Ascending aorta (tissue), 2 donors: ENCODE results near the gene SCIN. TPM values are rescaled to one million over a fixed set of nuclear protein-coding genes. Genes with fewer than 3 reads are reported as not detected.
"Not testable (repeated sequence)": the region's sequence is repeated elsewhere in the genome, so short reads cannot be mapped to it uniquely, and the experiment has no call there.

Experiments
- DNase-seq, 2 donors: peaks; one replicate each; pipeline ENCODE4 v3.0.0-alpha.2; 2019; ENCODE audit warnings: low spot score in 2 of 2
- H3K27ac ChIP-seq, 2 donors: fragments of 200-600 bp; sonication (generic); one replicate each; pipeline ENCODE4 v1.5.1; 2016 to 2017; ENCODE audit warnings: mild to moderate bottlenecking in 1 of 2
- H3K27me3 ChIP-seq: fragments of 200-600 bp; sonication (generic); one replicate; pipeline ENCODE4 v1.5.1; 2017
- H3K36me3 ChIP-seq, 2 donors: fragments of 200-600 bp; sonication (generic); one replicate each; pipeline ENCODE4 v1.5.1; 2016
- H3K4me1 ChIP-seq, 2 donors: fragments of 200-600 bp; sonication (generic); one replicate each; pipeline ENCODE4 v1.5.1; 2016 to 2017; ENCODE audit warnings: mild to moderate bottlenecking in 1 of 2
- H3K4me3 ChIP-seq, 2 donors: fragments of 200-600 bp; sonication (generic); one replicate each; pipeline ENCODE4 v1.5.1; 2016 to 2017; ENCODE audit warnings: mild to moderate bottlenecking in 1 of 2
- H3K9me3 ChIP-seq, 2 donors: fragments of 200-600 bp; sonication (generic); one replicate each; pipeline ENCODE4 v1.5.1; 2016
- intact Hi-C: fragments of 100-400 bp; cut with DNase I; formaldehyde crosslinking; loops from one replicate; pipeline ENCODE4 v1.15.1; 2023
- total RNA-seq: library from RNA; depleted of rRNA; stranded (reverse); fragments of >200 nt; gene quantifications from one replicate; pipeline ENCODE4 v1.1.0, GENCODE V29; 2016
- TF ChIP-seq, protein P1 (sequence below), 3 experiments: fragments of 200-600 bp in 2 of 3; fragments of 450-650 bp in 1 of 3; sonication (generic) in 2 of 3; IDR thresholded peaks; one replicate each; pipeline ENCODE4 v1.5.1; 2016 to 2019; ENCODE audit warnings: antibody characterized with exemption in 3 of 3, mild to moderate bottlenecking in 1 of 3, moderate library complexity in 1 of 3

Gene SCIN
- total RNA-seq, 1 donor from 2014 or later = not detected

DNA sequence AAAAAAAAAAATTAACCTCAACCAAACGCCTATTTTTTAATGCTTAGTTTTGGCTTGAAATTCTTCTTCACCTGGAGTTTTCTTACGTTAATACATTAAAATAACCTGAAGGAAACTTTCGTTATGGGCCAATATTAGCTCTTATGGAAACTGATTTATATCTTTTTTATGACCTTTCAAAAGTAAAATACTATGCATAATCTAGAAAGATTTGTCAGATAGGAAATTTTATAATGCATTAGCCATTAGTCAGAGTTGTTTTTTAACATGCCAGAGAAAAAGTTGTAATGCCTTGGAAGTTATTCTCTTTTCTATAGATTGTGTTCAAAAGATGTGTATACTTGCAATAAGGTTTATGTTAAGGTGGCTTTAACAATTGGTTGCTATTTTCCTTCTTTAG, 82.6 kb downstream of the SCIN start:
- Histone ChIP-seq H3K4me1 (no peaks in the 10 kb centered on the region), H3K27ac (no peak overlapping the region), H3K27me3 (no peaks in the 10 kb centered on the region), H3K4me3 (no peak overlapping the region), H3K36me3 (no peaks in the 10 kb centered on the region), H3K9me3 (no peaks in the 10 kb centered on the region)
- TF ChIP-seq, protein P1, sequence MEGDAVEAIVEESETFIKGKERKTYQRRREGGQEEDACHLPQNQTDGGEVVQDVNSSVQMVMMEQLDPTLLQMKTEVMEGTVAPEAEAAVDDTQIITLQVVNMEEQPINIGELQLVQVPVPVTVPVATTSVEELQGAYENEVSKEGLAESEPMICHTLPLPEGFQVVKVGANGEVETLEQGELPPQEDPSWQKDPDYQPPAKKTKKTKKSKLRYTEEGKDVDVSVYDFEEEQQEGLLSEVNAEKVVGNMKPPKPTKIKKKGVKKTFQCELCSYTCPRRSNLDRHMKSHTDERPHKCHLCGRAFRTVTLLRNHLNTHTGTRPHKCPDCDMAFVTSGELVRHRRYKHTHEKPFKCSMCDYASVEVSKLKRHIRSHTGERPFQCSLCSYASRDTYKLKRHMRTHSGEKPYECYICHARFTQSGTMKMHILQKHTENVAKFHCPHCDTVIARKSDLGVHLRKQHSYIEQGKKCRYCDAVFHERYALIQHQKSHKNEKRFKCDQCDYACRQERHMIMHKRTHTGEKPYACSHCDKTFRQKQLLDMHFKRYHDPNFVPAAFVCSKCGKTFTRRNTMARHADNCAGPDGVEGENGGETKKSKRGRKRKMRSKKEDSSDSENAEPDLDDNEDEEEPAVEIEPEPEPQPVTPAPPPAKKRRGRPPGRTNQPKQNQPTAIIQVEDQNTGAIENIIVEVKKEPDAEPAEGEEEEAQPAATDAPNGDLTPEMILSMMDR (IDR thresholded peaks at IDR 0.05) = no peak
- no peak for DNase-seq
- intact Hi-C loops = no loop called here

DNA sequence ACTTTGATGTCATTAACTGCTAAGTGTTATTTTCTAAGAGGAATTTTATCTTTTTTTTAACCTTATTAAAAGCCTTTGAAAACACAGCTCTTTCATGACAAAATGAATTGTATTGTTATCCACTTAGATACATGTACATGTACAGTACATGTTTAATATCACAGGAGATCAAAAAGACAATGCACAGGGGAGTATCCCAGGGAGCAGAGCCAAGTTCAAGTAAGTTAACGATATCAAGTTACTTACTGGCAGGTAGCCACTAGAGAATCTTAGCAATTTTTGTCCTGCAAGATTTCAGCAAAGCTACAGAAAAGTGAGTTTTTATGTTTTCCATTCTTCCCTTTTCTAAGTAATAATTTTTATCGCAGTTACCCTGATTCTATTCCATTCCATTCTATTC, 83.0 kb downstream of the SCIN start:
- intact Hi-C loops = no loop called here
- Histone ChIP-seq H3K36me3 (no peaks in the 10 kb centered on the region), H3K4me1 (no peaks in the 10 kb centered on the region), H3K4me3 (no peak overlapping the region), H3K27ac (no peak overlapping the region), H3K27me3 (no peaks in the 10 kb centered on the region), H3K9me3 (no peaks in the 10 kb centered on the region)
- TF ChIP-seq, protein P1 (IDR thresholded peaks at IDR 0.05) = no peak
- DNase-seq = no peak

- no peak for DNase-seq
- H3K4me3 ChIP-seq = no peak overlapping the region
- no peaks in the 10 kb centered on the region for H3K27me3 ChIP-seq
- no peaks in the 10 kb centered on the region for H3K36me3 ChIP-seq
- TF ChIP-seq, protein P1 (IDR thresholded peaks at IDR 0.05) = no peak
- no peak overlapping the region for H3K27ac ChIP-seq
- H3K4me1 ChIP-seq = no peaks in the 10 kb centered on the region
- intact Hi-C loops = no loop called here
- H3K9me3 ChIP-seq = no peaks in the 10 kb centered on the region
These were observed 84.6 kb downstream of the SCIN start for GRCh38 chr7:12655161-12655560.

DNA sequence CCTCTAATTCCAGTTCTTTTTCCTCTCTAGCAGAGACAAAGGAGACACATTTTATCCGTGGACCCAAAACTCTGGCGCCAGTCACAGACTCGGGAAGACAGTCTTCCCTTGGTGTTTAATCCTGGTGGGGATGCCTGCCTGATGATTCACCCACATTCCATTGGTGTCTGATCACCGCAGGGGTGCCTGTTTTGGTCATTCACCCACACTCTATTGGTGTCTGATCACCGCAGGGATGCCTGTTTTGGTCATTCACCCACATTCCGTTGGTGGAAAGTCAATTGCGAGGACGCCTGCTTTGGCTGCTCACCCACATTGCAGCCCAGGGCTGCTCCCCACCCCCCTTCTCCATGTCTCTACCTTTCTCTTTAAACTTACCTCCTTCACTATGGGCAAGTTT, 89.9 kb downstream of the SCIN start:
- intact Hi-C loops, H3K4me3 ChIP-seq, H3K27ac ChIP-seq: not testable (repeated sequence)

GRCh38 chr7:12660986-12661385, 90.5 kb downstream of the SCIN start:
- H3K27ac ChIP-seq, DNase-seq, H3K36me3 ChIP-seq, intact Hi-C loops, H3K9me3 ChIP-seq, H3K27me3 ChIP-seq, H3K4me3 ChIP-seq, H3K4me1 ChIP-seq: not testable (repeated sequence)

More for the DNA sequence above, 89.9 kb downstream of the SCIN start:
- H3K36me3 ChIP-seq, H3K4me1 ChIP-seq, H3K27me3 ChIP-seq, H3K9me3 ChIP-seq, DNase-seq: not testable (repeated sequence)

- intact Hi-C loops = no loop called here
- no peak for DNase-seq
- no peaks in the 10 kb centered on the region for H3K9me3 ChIP-seq
- H3K27ac ChIP-seq = no peak overlapping the region
- H3K27me3 ChIP-seq = no peaks in the 10 kb centered on the region
- no peaks in the 10 kb centered on the region for H3K36me3 ChIP-seq
- H3K4me3 ChIP-seq = no peak overlapping the region
- TF ChIP-seq, protein P1 (IDR thresholded peaks at IDR 0.05) = no peak
- no peaks in the 10 kb centered on the region for H3K4me1 ChIP-seq
These were observed 91.1 kb downstream of the SCIN start for GRCh38 chr7:12661581-12661980.

GRCh38 chr7:12670000-12670729, 99.6 kb downstream of the SCIN start:
- intact Hi-C loops = no loop called here
- Histone ChIP-seq H3K4me3 (no peak overlapping the region), H3K4me1 (no peaks in the 10 kb centered on the region), H3K36me3 (no peaks in the 10 kb centered on the region), H3K27me3 (no peaks in the 10 kb centered on the region), H3K9me3 (no peaks in the 10 kb centered on the region), H3K27ac (no peak overlapping the region)
- DNase-seq = no peak
- TF ChIP-seq, protein P1 (IDR thresholded peaks at IDR 0.05) = no peak
